NCI-H226 (cell line): ENCODE measurements around the gene SMAD4.
"Not testable (repeated sequence)": the region's sequence is repeated elsewhere in the genome, so short reads cannot be mapped to it uniquely, and the experiment has no call there.

Experiments
- DNase-seq: peaks from one replicate; pipeline ENCODE4 v3.0.0-alpha.2; 2015

The SMAD4 gene

DNA sequence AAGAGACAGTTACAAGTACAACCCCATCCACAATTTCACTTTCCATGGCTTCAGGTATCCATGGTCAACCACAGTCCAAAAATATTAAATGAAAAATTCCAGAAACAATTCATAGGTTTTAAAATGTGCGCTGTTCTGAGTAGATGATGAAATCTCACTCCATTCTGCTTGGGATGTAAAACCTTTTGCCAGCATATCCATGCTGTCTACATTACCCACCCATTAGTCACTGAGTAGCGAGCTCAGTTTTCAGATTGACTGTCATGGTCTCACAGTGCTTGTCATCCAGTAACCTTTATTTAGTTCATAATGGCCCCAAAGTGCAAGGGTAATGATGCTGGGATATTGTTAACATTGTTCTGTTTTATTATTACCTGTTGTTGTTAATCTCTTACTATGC, 40.5 kb downstream of the SMAD4 start:
- DNase-seq: peak; percentile 68

DNA sequence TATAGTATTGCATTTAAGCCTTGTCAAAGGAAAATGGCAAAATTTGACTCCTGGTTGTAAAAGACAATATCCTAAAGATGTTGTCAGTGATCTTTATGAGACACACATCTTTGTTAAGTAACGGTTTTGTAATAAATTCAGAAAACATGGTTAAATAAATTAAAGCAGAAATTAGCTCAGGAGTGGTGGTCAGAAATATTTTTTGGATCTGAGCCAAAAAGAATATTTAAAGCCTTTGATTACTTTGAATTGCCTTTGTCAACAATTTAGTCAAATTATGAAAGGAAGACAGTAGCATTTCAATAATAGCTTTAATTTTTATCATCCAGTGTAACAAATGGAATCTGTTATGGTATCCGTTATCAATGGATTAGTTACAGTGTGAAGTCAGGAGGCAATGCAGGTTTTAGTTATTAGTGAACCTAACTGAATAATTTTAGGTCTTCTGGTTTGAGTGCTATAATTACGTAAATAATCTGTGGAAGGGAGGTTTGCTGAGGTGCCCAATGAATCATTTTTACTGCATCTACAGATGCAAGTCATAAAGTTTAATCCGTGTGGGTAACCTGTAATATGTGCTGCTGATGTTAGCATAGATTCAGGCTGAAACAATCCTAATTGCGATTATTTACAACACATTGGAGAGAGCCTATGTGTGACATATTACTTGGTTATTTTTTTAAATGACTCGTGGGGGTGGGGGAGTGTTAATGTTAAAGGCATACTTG, 42.7 kb downstream of the SMAD4 start:
- no peak for DNase-seq

DNA sequence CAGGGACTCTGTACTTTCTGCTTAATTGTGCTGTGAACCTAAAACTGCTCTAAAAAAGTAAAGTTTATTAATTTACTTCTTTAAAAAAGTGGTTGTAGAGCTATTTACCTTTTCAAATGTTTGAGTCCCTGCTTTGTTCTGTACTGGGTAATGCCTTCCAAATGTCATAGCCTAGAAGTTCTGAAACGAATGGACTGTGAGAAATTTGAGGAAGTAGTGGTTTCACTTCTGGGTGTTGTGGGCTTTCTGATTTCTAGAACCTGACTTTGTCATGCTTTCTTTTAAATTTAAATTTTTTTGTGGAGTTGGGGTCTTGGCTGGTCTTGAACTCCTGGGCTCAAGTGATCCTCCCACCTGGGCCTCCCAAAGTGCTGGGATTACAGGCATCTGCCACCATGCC, 44.6 kb downstream of the SMAD4 start:
- no peak for DNase-seq

DNA sequence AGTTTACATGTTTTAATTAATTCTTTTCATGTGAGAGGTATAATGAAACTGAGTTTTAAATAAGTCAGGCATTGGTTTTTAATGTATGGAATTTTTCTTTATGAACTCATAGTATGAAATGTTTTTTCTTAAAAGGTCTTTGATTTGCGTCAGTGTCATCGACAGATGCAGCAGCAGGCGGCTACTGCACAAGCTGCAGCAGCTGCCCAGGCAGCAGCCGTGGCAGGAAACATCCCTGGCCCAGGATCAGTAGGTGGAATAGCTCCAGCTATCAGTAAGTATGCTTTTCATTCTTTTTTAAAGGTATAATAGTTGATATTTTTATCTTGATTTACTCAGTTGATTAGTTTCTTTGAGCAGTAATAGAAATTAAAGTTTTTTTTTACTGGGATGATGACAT, 46.5 kb downstream of the SMAD4 start:
- no peak for DNase-seq

DNA sequence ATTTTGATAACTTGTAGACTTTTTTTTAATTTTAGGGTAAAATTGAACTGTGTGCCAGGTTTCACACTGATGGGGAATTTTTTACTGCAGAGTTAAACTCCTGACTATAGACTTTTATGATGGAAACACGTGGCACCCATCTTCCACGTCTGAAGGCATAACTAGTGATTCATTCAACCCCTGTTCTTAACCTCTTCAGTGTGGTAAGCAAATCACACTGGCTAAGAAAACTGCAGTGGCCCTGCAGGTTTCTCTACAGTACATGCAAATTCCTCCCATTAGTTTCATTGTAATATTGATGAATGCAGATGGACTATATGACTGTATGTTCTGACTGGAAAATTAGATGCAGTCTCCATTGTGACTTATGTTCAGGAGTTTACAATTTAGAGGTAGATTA, 47.2 kb downstream of the SMAD4 start:
- peak; percentile 20 for DNase-seq

DNA sequence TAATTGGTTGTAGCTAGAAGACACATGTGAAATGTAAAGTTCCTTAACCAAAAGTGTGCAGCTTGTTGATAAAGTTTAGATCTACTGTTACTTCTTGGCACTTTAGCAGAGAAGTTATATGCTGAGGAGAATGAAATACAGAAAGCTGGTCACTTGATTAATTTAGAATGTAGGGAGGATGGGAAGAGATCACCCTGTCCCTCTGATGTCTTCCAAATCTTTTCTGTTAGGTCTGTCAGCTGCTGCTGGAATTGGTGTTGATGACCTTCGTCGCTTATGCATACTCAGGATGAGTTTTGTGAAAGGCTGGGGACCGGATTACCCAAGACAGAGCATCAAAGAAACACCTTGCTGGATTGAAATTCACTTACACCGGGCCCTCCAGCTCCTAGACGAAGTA, 48.0 kb downstream of the SMAD4 start:
- no peak for DNase-seq

DNA sequence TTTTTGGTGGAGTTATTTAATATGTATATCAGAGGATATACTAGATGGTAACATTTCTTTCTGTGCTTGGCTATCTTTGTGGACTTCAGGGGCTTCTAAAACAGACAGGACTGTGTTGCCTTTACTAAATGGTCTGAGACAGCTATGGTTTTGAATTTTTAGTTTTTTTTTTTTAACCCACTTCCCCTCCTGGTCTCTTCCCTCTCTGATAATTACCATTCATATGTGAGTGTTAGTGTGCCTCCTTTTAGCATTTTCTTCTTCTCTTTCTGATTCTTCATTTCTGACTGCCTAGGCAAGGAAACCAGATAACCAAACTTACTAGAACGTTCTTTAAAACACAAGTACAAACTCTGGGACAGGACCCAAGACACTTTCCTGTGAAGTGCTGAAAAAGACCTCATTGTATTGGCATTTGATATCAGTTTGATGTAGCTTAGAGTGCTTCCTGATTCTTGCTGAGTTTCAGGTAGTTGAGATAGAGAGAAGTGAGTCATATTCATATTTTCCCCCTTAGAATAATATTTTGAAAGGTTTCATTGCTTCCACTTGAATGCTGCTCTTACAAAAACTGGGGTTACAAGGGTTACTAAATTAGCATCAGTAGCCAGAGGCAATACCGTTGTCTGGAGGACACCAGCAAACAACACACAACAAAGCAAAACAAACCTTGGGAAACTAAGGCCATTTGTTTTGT, 52.7 kb downstream of the SMAD4 start:
- peak; percentile 67 for DNase-seq

DNA sequence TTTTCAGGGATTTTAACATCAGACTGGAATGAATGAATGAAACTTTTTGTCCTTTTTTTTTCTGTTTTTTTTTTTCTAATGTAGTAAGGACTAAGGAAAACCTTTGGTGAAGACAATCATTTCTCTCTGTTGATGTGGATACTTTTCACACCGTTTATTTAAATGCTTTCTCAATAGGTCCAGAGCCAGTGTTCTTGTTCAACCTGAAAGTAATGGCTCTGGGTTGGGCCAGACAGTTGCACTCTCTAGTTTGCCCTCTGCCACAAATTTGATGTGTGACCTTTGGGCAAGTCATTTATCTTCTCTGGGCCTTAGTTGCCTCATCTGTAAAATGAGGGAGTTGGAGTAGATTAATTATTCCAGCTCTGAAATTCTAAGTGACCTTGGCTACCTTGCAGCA, 53.4 kb downstream of the SMAD4 start:
- no peak for DNase-seq

DNA sequence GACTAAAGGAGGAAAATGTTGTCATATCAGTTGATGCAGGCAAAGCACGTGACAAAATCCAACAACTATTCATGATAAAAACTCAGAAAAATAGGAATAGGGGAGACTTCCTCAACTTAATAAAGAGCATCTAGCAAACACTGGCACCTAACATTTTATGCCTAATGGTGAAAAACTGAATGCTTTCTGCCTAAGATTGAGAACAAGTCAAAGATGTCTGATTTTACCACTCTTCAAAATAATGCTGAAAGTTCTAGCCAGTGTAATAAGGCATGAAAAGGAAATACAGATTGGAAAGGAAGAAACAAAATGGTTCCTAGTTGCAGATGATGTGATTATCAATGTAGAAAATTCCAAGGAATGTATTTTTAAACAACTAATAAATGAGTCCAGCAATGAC, 58.4 kb downstream of the SMAD4 start:
- no peak for DNase-seq

DNA sequence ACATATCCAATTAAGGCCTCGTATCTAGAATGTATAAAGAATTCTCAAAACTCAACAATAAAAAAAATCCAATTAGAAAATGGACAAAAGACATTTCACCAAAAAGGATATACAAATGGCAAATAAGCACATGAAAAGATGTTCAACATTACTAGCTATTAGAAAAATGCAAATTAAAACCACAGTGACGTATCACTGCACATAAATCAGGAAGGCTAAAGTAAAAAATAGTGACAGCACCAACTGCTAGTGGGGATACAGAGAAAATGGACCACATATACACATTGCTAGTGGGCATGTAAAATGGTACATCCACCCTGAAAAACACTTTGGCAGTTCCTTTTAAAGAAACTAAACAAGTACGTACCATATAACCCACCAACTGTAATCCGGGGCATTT, 59.7 kb downstream of the SMAD4 start:
- no peak for DNase-seq

DNA sequence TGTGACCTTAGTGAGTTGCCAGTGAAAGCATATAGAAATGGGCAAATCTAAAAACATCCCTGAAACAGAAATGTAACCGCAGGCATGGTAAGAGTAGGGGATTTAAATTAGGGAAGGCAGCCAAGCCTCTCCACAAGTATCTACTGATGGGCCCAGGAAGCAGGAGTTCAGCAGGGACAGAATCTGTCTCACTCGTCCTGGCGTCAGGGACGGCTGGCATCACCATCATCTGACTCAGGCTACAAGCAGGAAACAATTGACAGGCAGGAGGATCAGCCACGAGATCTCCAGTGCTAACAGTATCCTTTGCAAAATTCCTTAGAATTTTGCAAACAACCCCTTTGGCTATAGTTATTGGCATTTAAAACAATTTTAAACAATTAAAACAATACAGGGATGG, 61.3 kb downstream of the SMAD4 start:
- DNase-seq: no peak

DNA sequence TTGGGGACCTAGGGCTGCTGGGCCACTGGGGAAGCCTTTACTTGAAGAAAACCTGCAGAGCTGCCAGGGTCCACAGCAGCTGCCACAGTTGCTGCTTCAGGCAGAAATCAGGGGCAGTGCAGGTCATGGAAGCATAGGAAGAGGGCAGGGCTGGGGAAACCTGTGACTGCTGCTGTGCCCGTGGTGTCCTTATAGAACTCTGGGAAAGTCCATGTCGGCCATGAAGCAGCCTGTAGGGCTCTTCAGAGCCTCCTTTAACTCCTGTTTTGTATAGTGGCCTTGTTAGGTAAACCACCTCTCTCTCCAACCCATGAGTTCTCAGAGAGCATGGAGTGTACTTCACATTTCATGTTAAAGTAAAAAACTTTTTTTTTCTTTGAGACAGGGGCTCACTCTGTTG, 62.1 kb downstream of the SMAD4 start:
- no peak for DNase-seq

DNA sequence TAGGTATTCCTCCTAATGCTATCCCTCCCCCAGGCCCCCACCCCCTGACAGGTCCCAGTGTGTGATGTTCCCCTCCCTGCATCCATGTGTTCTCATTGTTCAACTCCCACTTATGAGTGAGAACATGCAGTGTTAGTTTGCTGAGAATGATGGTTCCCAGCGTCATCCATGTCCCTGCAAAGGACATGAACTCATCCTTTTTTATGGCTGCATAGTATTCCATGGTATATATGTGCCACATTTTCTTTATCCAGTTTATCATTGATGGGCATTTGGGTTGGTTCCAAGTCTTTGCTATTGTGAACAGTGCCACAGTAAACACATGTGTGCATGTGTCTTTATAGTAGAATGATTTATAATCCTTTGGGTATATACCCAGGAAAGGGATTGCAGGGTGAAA, 63.0 kb downstream of the SMAD4 start:
- not testable (repeated sequence) for DNase-seq

DNA sequence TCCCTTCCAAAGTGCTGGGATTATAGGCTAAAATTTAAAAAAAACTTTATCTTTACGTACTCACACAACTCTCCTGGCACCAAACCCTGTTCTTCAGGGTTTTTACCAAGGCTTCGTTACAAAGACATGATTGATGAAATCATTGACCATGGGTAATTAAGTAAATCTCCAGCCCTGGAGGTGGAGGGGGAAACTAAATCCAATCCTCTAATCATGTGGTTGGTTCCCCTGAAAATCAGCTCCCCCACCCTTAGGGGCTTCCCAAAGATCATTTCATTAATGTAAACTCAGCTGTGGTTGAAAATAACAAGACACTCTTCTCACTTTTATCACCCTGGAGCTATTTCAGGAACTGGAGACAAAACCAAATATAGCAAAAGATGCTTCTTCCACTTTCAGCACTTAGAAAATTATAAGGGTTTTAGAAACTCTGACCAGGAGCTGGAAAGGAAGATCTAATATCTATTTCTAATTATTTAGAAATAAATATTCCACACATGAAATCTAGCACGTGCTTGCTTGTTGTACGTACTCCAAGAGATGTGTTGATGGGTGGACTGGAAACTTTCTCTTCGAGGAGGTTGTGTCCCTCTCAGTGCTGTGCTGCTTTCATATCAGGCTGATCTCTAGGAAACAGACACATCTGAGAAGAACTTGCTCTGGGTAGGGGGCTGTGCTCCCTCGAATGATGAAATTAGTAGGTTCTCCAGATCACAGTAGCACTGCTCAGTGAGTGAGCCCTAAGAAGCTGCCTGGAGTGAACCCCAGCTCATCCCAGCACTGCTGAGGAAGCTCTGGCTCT, 67.2 kb downstream of the SMAD4 start:
- DNase-seq: no peak

DNA sequence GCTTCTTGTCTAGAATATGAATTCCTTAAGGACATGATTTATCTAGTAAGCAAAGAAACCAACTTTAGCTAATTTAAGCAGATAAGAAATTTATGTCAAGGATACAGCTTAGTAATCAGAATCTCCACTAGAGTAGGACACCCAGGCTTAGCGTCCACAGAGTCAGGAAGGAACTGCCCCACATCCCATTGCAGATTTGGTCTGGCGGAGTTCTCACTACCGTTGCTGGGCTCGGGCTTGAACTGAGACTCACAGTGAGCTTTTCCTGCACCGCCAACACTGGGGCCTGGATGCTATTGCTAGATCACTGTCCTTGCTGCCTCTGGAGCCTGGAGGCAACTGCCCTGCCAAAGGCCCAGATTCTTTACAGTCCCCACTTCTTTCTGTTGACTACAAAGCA, 68.1 kb downstream of the SMAD4 start:
- DNase-seq: no peak

DNA sequence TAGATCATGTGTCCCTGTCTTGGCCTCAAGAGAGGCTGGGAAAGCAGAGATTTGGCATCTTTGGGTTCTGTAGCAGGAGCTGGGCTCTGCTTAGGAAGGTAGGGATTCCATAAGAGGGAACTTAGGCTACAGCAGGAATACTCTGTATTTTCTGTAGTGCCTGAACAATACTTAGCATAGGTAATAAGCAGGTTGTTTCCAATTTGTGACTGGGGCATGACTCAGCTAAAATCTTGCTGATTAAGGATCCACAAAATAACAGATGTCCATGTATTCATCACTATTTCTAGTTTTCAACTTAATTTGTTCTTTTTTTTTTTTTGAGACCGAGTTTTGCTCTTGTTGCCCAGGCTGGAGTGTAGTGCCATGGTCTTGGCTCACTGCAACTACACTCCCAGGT, 68.5 kb downstream of the SMAD4 start:
- DNase-seq: no peak

DNA sequence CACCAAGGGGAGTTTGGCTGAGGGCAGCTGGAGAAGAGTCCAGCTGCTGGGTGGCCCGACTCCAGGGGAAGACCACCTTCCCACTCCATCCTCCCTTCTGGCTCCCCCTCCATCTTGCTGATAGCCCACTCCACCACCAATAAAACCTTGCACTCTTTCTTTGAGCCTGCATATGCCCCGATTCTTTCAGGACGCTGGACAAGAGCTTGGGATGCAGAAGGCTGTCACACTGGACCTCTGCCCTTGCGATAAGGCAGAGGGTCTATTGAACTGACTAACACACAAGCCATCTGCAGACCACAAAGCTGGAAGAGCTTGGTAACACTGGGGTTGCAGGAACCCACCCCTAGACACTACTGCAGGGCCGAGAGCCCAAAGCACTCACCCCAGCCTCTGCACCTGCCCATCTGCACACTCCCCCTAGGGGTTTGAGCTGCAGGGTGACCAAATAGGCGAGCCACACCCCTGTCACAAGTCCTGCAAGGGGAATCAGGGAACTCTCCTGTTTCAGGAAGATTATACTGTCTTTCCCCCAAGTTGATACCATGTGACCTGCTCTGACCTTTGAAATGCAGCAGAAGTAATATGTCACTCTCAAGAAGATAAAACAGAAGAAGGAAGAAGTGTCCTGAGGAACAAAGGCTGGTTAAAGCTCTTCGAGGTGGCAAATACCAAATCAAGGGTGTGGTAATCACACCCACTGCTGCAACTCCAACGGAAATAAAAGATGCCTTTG, 70.5 kb downstream of the SMAD4 start:
- DNase-seq: no peak

DNA sequence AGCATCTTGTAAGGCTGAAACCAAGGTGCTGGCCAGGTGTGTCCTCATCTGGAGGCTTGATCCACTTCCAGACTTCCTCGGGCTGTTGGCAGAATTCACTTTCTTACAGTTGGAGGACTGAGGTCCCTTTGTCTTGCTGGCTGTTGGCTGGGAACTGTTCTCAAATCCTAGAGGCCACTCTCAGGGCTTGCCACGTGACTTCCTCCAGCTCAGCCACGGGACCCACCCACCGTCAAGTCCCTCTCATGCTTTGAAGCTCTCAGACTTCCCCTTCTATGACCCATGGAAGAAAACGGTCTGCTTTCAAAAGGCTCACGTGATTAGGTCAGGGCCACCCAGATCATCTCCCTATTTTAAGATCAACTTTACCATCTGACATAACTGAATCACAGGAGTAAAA, 77.1 kb downstream of the SMAD4 start:
- DNase-seq: no peak

DNA sequence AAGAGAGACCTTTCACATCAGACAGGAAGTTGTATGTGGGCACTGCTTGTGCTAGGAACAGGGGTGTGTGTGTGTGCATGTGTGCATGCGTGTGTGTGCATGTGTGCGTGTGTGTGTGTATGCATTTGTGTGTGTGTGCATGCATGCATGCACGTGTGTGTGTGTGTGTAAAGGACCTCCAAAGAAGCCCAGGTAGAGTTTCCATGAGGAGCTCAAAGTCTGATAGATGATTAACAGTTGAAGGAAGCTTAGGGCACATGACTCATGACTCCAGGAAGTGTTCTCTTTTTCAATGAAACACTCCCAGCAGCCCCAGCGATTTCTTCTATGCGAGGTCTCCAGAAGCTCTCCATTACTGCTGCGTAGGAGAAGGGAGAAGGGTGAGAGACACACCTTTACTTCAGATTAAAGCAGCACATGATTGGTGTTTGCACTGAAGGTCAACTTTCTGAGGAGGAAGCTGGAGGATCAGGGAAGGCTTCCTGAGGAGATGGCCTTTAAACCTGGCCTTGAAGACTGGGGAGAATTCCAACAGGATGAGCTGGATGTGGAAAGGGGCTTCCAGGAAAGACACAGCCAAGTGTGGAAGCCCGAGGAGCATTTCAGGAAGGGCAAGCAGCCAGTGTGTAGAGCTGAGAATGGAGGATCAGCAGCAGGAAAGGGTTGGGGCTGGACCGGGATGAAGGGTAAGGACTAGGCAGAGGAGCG, 77.7 kb downstream of the SMAD4 start:
- DNase-seq: no peak

DNA sequence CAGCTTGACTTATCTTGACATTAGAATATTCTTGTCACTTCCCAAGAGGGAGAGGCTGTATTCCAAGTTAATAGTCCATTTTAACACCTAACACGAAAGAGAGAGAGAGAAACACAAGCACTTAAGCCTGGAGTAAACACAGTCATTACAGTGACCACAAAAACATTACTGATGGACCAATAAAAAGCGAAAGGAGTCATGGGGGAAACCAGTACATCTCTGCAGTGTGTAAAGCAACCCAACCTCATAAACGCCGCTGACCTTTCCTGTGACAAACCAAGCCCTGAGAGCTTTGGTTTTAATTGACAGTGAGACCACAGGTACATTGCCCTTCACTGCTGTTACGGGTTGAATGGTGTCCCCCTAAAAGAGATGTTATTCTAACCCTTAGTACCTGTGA, 78.3 kb downstream of the SMAD4 start:
- no peak for DNase-seq

DNA sequence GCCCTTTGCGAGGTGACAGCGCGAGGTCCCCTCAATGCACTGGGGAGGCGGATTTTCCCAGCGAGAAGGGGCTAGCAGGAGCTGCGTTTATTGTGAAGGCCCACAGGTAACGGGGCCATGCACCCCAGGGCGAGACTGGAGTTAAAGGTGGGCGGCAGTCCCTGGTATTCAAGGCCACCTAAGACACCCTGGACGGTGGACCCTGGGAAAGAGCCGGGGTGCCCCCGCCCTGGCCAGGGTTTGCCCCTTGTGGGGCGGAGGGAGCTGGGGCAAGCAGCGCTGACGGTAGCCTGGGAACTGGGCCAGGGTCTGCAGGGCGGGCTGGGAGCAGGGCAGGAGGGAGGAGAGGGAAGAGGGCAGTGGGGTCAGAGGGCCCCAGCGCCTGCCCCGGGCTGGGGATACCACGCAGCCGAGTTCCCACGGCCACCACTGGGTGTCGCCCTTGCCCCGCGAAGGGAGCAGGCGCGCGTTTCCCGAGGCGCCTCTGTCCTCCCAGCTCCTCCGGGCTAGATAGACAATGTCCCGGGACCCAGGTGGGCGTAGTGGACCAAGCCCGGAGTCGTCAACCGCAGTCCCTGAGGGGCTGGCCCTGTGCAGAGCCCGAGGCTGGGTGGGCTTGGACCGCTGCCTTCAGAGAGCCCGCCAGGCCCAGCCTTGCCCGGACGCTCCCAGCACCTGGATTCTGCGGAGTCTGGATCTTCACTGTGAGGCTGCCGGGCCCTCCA, 80.2 kb downstream of the SMAD4 start:
- peak; percentile 1 for DNase-seq
